ENCODE data around the gene TGFBRAP1.
A peak's percentile ranks its signal among the peaks of the same experiment; 100 is the strongest.
"Not testable (repeated sequence)": the region's sequence is repeated elsewhere in the genome, so short reads cannot be mapped to it uniquely, and the experiment has no call there.

TGFBRAP1 gene

GRCh38 chr2:105262651-105263091, 66.9 kb downstream of the TGFBRAP1 start:
- DNase-seq, result no peak

GRCh38 chr2:105261061-105261460, 68.5 kb downstream of the TGFBRAP1 start:
- no peak for DNase-seq

GRCh38 chr2:105258835-105259350, 70.6 kb downstream of the TGFBRAP1 start:
- no peak for DNase-seq

GRCh38 chr2:105257981-105258380, 71.6 kb downstream of the TGFBRAP1 start:
- DNase-seq, result no peak

- no peak for DNase-seq
Observed at GRCh38 chr2:105256431-105257047, 73.0 kb downstream of the TGFBRAP1 start.

- no peak for DNase-seq
Observed at GRCh38 chr2:105255979-105256378, 73.6 kb downstream of the TGFBRAP1 start.

GRCh38 chr2:105254531-105255210, 74.9 kb downstream of the TGFBRAP1 start:
- no peak for DNase-seq

- DNase-seq, result no peak
Observed at GRCh38 chr2:105252271-105252670, 77.3 kb downstream of the TGFBRAP1 start.

- DNase-seq, result not testable (repeated sequence)
Observed at GRCh38 chr2:105251016-105251648, 78.4 kb downstream of the TGFBRAP1 start.

- no peak for DNase-seq
Observed at GRCh38 chr2:105249891-105250290, 79.6 kb downstream of the TGFBRAP1 start.

- no peak for DNase-seq
Observed at GRCh38 chr2:105249181-105249580, 80.4 kb downstream of the TGFBRAP1 start.

- DNase-seq, result no peak
Observed at GRCh38 chr2:105248316-105249070, 81.0 kb downstream of the TGFBRAP1 start.

GRCh38 chr2:105244451-105244850, 85.1 kb downstream of the TGFBRAP1 start:
- DNase-seq, result no peak

- no peak for DNase-seq
Observed at GRCh38 chr2:105243961-105244360, 85.6 kb downstream of the TGFBRAP1 start.

GRCh38 chr2:105242286-105242993, 87.1 kb downstream of the TGFBRAP1 start:
- no peak for DNase-seq

GRCh38 chr2:105241443-105241842, 88.1 kb downstream of the TGFBRAP1 start, which contains the start of gene GPR45:
TSS of gene GPR45 (plus strand) at chr2:105241743. CDS start at chr2:105241859, 116 bp downstream.
- no peak for DNase-seq

GRCh38 chr2:105239924-105240323, 89.6 kb downstream of the TGFBRAP1 start:
- no peak for DNase-seq

GRCh38 chr2:105238664-105239240, 90.8 kb downstream of the TGFBRAP1 start:
- no peak for DNase-seq

GRCh38 chr2:105237045-105237765, 92.3 kb downstream of the TGFBRAP1 start:
- no peak for DNase-seq

- no peak for DNase-seq
Observed at GRCh38 chr2:105236060-105236424, 93.5 kb downstream of the TGFBRAP1 start.

GRCh38 chr2:105235388-105236059, 94.0 kb downstream of the TGFBRAP1 start:
- DNase-seq, result peak; percentile 45

All from GDM1 (cell line).